HCT116 (cell line): ENCODE results near the gene BRIP1.

Source experiments
- EZH2 ChIP-seq: fragments of 200-600 bp; sonication (generic); IDR thresholded peaks from 2 replicates; pipeline ENCODE4 v1.6.1; 2017; ENCODE audit warnings: antibody characterized with exemption, mixed run types
- EZH2phosphoT487 ChIP-seq: fragments of 200-600 bp; IDR thresholded peaks from 2 replicates; pipeline ENCODE4 v1.6.1; 2018; ENCODE audit warnings: antibody characterized with exemption, borderline replicate concordance
- POLR2AphosphoS5 ChIP-seq: IDR thresholded peaks from 2 replicates; pipeline ENCODE4 v1.6.1; 2011; ENCODE audit warnings: mild to moderate bottlenecking, low read depth, low read length, moderate library complexity
- TCF7L2 ChIP-seq: IDR thresholded peaks from 2 replicates; pipeline ENCODE4 v1.7.0; 2011; ENCODE audit warnings: borderline replicate concordance, inconsistent platforms; ENCODE audit not compliant: insufficient read depth, insufficient read length; ENCODE audit errors: extremely low read depth
- TF ChIP-seq, protein P1 (sequence below), 3 experiments: fragments of 200-600 bp in 1 of 3; sonication (generic) in 1 of 3; IDR thresholded peaks in 2 of 3; conservative IDR thresholded peaks in 1 of 3; 2 replicates each; pipeline ENCODE4 v1.5.1; 2012 to 2017; ENCODE audit warnings: low read depth in 2 of 3, low read length in 2 of 3, antibody characterized with exemption in 1 of 3, borderline replicate concordance in 1 of 3, control low read depth in 1 of 3, mild to moderate bottlenecking in 1 of 3, mixed read lengths in 1 of 3, mixed run types in 1 of 3, moderate library complexity in 1 of 3; ENCODE audit not compliant: insufficient read depth in 1 of 3
- TF ChIP-seq, protein P2 (sequence below): IDR thresholded peaks from 2 replicates; pipeline ENCODE4 v1.6.1; 2012
- TF ChIP-seq, protein P3 (sequence below): IDR thresholded peaks from 2 replicates; pipeline ENCODE4 v1.6.1; 2012; ENCODE audit warnings: low read depth

GRCh38 chr17:61669522-61669921 lies 193.8 kb downstream of the BRIP1 start:
- TF ChIP-seq POLR2AphosphoS5 (no peak), EZH2phosphoT487 (no peak), TCF7L2 (no peak), EZH2 (no peak)
- TF ChIP-seq, protein P1, sequence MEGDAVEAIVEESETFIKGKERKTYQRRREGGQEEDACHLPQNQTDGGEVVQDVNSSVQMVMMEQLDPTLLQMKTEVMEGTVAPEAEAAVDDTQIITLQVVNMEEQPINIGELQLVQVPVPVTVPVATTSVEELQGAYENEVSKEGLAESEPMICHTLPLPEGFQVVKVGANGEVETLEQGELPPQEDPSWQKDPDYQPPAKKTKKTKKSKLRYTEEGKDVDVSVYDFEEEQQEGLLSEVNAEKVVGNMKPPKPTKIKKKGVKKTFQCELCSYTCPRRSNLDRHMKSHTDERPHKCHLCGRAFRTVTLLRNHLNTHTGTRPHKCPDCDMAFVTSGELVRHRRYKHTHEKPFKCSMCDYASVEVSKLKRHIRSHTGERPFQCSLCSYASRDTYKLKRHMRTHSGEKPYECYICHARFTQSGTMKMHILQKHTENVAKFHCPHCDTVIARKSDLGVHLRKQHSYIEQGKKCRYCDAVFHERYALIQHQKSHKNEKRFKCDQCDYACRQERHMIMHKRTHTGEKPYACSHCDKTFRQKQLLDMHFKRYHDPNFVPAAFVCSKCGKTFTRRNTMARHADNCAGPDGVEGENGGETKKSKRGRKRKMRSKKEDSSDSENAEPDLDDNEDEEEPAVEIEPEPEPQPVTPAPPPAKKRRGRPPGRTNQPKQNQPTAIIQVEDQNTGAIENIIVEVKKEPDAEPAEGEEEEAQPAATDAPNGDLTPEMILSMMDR (IDR thresholded peaks at IDR 0.05 in 2 of 3, conservative IDR thresholded peaks at IDR 0.05 in 1 of 3; ENCODE audit: borderline replicate concordance in 1 of 3, insufficient read depth in 1 of 3, low read depth in 2 of 3, low read length in 2 of 3), result no peak
- TF ChIP-seq, protein P2, sequence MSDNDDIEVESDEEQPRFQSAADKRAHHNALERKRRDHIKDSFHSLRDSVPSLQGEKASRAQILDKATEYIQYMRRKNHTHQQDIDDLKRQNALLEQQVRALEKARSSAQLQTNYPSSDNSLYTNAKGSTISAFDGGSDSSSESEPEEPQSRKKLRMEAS, result no peak
- TF ChIP-seq, protein P3, sequence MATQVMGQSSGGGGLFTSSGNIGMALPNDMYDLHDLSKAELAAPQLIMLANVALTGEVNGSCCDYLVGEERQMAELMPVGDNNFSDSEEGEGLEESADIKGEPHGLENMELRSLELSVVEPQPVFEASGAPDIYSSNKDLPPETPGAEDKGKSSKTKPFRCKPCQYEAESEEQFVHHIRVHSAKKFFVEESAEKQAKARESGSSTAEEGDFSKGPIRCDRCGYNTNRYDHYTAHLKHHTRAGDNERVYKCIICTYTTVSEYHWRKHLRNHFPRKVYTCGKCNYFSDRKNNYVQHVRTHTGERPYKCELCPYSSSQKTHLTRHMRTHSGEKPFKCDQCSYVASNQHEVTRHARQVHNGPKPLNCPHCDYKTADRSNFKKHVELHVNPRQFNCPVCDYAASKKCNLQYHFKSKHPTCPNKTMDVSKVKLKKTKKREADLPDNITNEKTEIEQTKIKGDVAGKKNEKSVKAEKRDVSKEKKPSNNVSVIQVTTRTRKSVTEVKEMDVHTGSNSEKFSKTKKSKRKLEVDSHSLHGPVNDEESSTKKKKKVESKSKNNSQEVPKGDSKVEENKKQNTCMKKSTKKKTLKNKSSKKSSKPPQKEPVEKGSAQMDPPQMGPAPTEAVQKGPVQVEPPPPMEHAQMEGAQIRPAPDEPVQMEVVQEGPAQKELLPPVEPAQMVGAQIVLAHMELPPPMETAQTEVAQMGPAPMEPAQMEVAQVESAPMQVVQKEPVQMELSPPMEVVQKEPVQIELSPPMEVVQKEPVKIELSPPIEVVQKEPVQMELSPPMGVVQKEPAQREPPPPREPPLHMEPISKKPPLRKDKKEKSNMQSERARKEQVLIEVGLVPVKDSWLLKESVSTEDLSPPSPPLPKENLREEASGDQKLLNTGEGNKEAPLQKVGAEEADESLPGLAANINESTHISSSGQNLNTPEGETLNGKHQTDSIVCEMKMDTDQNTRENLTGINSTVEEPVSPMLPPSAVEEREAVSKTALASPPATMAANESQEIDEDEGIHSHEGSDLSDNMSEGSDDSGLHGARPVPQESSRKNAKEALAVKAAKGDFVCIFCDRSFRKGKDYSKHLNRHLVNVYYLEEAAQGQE, result no peak
